GM10266 (cell line): ENCODE results near the gene ECHDC3.

ENCODE experiments used
- DNase-seq: peaks from one replicate; pipeline ENCODE4 v3.0.0; 2012; ENCODE audit errors: extremely low spot score
- TF ChIP-seq, protein P1 (sequence below): IDR thresholded peaks from 2 replicates; pipeline ENCODE4 v1.5.1; 2012; ENCODE audit warnings: mild to moderate bottlenecking, low read depth; ENCODE audit not compliant: control insufficient read depth, insufficient read depth; ENCODE audit errors: missing control alignments

Gene ECHDC3

GRCh38 chr10:11789306-11789705 lies 47.1 kb downstream of the ECHDC3 start:
- no peak for DNase-seq
- TF ChIP-seq, protein P1, sequence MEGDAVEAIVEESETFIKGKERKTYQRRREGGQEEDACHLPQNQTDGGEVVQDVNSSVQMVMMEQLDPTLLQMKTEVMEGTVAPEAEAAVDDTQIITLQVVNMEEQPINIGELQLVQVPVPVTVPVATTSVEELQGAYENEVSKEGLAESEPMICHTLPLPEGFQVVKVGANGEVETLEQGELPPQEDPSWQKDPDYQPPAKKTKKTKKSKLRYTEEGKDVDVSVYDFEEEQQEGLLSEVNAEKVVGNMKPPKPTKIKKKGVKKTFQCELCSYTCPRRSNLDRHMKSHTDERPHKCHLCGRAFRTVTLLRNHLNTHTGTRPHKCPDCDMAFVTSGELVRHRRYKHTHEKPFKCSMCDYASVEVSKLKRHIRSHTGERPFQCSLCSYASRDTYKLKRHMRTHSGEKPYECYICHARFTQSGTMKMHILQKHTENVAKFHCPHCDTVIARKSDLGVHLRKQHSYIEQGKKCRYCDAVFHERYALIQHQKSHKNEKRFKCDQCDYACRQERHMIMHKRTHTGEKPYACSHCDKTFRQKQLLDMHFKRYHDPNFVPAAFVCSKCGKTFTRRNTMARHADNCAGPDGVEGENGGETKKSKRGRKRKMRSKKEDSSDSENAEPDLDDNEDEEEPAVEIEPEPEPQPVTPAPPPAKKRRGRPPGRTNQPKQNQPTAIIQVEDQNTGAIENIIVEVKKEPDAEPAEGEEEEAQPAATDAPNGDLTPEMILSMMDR = no peak

DNA sequence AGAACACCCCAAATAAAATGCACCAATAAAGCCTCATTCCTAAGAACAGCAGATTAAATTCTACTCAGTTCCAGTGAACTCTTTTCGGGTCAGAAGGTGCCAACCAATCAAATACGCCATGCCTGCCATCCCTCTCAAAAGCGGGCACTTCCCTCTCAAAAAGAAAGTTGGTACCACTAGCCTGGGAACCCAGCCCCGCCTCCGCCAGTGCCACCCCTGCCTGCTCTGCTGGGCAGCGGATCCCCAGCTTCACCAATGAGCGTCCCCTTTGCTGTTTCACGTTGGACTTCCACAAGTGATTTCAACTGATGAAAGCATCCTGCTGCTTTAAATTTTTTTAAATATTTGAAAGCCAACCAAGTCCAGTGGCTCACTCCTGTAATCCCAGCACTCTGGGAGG lies 47.8 kb downstream of the ECHDC3 start:
- TF ChIP-seq, protein P1 = no peak
- no peak for DNase-seq

DNA sequence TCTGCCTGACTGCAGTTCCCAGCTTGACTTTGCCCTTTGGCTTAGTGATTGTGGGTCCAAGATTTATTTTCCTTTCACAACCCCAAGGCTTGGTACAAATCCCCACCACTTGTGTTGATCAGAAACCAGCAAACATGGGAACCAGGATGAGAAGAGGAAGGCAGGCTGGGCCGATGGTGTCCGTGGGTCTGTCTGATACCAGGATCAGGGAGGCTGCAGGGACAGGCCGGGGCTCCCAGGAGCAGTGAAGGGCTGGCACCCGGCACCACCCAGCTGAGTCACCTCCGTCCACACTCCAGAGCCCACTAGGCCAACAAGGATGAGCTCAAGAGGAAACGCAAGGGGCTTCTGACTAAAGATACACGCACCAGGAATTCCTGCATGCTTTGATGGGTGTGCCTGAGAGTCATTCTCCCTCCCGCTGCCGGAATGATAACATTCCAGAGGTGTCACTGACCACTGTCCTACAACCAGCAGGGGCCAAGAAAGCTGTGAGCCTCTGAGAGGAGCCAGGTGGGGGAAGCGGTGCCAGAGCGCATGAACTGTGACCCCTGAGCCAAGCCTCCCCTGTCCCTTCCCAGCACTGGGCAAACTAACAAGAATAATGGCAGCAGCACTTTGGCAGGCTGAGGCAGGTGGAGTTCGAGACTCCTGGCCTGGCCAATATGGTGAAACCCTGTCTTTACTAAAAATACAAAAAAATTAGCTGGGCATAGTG lies 51.7 kb downstream of the ECHDC3 start:
- TF ChIP-seq, protein P1 = no peak
- DNase-seq = no peak

DNA sequence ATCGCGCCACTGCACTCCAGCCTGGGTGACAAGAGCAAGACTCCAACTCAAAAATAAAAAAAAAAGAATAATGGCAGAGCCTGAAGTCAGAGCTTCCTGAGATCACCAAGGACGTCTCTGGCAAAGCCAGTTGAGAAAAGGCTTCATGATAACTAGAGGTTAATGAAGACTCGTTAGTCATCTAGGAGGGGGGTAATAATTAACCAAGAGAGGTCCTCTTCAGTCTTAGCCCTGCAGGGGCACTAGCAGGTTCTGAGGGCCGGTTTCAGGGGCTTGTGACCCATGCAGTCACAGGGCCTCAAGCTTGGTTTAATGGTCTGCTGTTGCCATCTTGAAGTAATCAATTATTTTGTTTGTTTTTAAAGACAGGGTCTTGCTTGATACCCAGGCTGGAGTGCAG lies 52.4 kb downstream of the ECHDC3 start:
- no peak for DNase-seq
- TF ChIP-seq, protein P1 = no peak

DNA sequence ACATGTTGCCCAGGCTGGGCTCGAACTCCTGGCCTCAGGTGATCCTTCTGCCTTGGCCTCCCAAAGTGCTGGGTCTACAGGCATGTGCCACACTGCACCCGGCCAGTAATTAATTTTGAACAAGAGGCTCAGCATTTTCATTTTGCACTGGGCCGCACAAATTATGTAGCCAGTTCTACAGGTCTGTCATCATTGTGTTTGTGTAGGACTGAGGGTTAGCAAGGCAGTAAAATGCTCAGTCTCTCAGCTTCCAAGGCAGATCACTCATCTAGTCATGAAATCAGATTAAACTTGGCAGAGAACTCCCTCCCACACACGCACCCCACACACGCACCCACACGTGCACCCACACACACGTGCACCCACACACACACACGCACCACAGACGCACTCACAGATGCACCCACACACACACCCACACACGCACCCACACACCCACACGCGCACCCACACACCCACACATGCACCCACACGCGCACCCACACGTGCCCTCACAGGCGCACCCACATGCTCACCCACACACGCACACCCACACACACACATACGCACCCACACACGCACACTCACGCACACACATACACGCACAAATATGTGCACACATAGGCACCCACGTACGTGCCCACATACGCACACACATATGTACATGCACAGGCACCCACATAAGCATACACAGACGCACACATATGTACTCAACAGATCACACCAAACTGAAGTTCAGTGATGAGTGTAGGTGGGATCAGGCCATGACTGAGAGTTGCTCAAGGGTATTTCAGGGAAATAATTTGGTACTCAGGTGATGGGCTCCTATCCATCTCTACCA lies 53.1 kb downstream of the ECHDC3 start:
- no peak for DNase-seq
- TF ChIP-seq, protein P1 = no peak

GRCh38 chr10:11796474-11796873 lies 54.3 kb downstream of the ECHDC3 start:
- TF ChIP-seq, protein P1 = no peak
- DNase-seq = no peak

DNA sequence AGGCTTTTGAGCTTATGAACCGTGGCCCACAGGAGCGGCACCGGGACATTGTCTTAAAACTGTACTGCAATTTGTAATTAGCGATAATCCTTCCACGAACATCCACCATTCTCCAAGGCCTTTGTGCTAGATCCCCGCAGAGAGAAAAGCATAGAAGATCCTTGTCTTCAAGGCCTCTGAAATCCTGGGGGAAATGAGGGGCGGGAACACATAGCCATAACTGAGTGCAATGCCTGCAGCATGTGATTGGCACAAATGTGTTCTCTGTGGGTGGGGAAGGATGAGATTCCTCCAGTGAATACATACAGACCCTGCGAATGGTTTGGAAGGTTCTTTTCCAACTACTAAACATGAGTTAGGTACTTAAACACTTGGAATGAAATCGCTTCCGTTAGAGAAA lies 55.1 kb downstream of the ECHDC3 start:
- DNase-seq = no peak
- TF ChIP-seq, protein P1 = no peak
